Activated naive CD4-positive, alpha-beta T cell treated with anti-CD3 and anti-CD28 coated beads, Interleukin-2, amount 50 U/mL, for 16 hours (primary cell): ENCODE measurements around the gene DLGAP1.

Experiments
- DNase-seq: peaks from one replicate; pipeline ENCODE4 v3.0.0-alpha.2; 2020

The DLGAP1 gene

GRCh38 chr18:4236940-4237663, 218.0 kb downstream of the DLGAP1 start:
- DNase-seq = no peak

GRCh38 chr18:4233468-4233867, 221.6 kb downstream of the DLGAP1 start:
- no peak for DNase-seq

GRCh38 chr18:4232656-4233055, 222.5 kb downstream of the DLGAP1 start:
- no peak for DNase-seq

- DNase-seq = no peak
Measured at GRCh38 chr18:4231260-4231659, 223.8 kb downstream of the DLGAP1 start.

GRCh38 chr18:4230450-4231168, 224.5 kb downstream of the DLGAP1 start:
- no peak for DNase-seq

GRCh38 chr18:4224031-4224704, 230.9 kb downstream of the DLGAP1 start:
- DNase-seq = no peak

GRCh38 chr18:4211111-4211837, 243.8 kb downstream of the DLGAP1 start:
- DNase-seq = no peak

GRCh38 chr18:4208366-4208765, 246.7 kb downstream of the DLGAP1 start:
- no peak for DNase-seq

GRCh38 chr18:4207383-4207985, 247.6 kb downstream of the DLGAP1 start:
- DNase-seq = no peak

- no peak for DNase-seq
Measured at GRCh38 chr18:4204438-4204720, 250.7 kb downstream of the DLGAP1 start.

GRCh38 chr18:4203568-4204437, 251.3 kb downstream of the DLGAP1 start:
- no peak for DNase-seq

GRCh38 chr18:4200399-4200798, 254.7 kb downstream of the DLGAP1 start:
- DNase-seq = no peak

- DNase-seq = no peak
Measured at GRCh38 chr18:4198956-4199355, 256.2 kb downstream of the DLGAP1 start.

GRCh38 chr18:4196351-4196750, 258.8 kb downstream of the DLGAP1 start:
- no peak for DNase-seq

- no peak for DNase-seq
Measured at GRCh38 chr18:4193086-4193485, 262.0 kb downstream of the DLGAP1 start.

- DNase-seq = no peak
Measured at GRCh38 chr18:4181882-4182568, 273.1 kb downstream of the DLGAP1 start.

GRCh38 chr18:4181086-4181485, 274.0 kb downstream of the DLGAP1 start:
- no peak for DNase-seq

- DNase-seq = no peak
Measured at GRCh38 chr18:4172196-4173100, 282.7 kb downstream of the DLGAP1 start.

GRCh38 chr18:4157352-4157751, 297.8 kb downstream of the DLGAP1 start:
- DNase-seq = no peak

- DNase-seq = no peak
Measured at GRCh38 chr18:4146797-4147196, 308.3 kb downstream of the DLGAP1 start.
